SIG-M5 (cell line): Measurements from ENCODE around the gene OR4D11.
"Not testable (repeated sequence)": the region's sequence is repeated elsewhere in the genome, so short reads cannot be mapped to it uniquely, and the experiment has no call there.

Experiments used
- DNase-seq: peaks from one replicate; lab custom pipeline; 2025; lab: John Stamatoyannopoulos, UW

Gene OR4D11

DNA sequence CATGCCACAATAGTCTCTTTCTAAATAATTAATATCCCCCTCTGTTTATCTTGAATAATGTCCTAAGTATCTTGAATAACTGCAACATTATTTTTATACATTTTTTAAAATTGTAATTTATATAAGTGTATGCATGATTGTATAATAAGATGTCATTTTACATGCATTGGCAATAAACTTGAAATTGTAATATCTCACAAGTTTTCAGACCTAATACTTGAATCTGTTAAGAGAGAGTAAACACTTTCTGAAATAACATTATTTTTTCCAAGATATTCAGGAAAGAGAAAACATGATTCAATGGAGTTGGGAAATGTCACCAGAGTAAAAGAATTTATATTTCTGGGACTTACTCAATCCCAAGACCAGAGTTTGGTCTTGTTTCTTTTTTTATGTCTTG lies at the start of gene OR4D11:
Gene OR4D11, plus strand, starts transcription at position 301 of the 400 bp plus-strand sequence. Its CDS starts 0 bp downstream, at position 301.
- DNase-seq = no peak

DNA sequence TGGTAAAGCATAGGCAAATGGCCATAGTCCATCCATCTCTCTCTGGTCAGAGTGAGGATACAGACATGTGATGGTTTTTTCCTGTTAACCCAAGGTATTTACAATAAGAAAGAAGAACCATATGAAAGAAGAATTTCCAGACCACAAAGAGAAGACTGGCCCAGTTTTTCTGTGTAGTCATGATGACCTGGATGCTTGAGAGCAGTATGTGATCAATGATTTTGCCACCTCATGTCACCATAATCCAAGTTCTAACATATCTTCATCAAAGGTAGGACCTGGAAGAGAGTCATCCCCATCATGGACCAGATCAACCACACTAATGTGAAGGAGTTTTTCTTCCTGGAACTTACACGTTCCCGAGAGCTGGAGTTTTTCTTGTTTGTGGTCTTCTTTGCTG lies 46.7 kb upstream of the OR4D11 start, which contains the start of gene OR4D6:
Gene OR4D6, plus strand, starts transcription at position 301 of the 400 bp plus-strand sequence. Its CDS starts 0 bp downstream, at position 301.
- no peak for DNase-seq

DNA sequence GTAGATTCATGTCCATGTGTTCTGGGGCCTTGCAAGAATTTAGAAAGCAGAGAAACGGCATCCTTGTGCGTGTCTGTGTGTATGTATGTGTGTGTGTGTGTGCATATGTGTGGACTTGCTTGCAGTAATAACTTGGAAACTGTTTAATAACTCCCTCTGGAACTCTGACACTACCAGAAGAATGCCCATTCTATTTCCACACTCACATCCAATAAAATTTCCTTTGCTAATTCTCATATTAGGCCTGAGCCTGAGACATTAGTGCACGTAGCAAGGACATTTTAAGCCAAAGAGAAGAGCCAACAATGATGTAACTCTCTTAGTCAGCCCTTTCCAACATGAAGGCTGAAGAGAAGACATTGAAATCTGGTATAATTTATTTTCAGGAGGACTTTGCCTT lies 43.5 kb upstream of the OR4D11 start:
- no peak for DNase-seq

DNA sequence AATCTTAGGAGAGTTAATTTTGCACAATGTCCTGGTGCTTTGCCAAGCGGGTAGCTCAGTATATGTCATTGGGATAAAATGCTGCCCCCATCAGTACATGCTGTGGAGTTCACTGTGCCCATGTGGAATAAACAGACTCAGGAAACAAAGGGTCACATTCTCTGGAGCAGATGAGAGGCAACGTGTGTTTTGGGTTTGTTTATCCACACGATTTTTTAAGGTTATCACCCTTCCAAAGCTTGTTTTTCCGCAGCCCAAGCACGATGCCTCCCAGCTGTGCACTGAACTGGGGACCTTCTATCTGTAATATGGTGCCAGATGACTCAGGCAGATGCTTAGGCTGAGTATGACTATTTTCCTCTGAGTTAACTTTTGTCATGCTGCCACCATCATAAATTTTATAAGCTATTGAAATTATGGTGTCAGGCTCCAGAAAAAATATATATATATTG lies 40.2 kb upstream of the OR4D11 start:
- no peak for DNase-seq

DNA sequence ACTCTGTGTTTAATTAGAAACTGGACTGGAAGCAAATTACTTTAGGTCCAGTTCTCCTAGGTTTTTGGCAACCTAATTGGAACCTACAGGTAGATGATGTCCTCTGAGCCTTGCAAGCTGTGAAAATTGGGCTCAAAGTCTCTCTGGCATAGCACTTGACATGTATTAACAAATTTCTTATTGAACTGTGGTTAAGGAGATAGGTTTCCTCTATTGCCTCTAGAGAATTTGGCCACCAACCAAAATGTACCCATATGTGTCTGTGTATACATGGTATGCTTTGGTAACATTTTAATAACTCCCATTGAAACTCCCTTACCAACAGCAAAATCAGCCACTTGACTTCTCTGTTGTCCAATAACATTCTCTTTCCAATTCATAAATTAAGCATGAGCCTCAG lies 30.4 kb upstream of the OR4D11 start, which contains the start of gene OR4D10:
Gene OR4D10, plus strand, starts transcription at position 301 of the 400 bp plus-strand sequence. CDS start 4,115 bp downstream, outside the sequence.
- no peak for DNase-seq

DNA sequence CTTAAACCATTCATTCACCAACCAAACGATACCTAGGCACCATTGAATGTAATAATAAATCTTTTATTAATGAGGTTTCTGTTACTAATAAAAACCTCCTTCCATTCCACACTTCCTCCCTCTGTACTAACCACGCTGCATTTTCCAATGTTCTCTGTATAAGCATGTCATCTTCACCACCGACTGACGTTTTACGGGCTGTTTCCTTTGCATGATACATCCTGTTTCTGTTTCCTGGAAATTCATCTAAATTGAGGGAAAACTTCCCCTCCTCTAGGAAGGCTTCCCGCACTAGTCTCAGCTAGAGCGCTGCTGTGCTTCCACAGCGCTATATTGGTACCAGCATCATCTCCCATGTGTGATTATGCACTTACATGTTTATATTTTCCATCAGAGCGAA lies 28.2 kb upstream of the OR4D11 start:
- DNase-seq = no peak

DNA sequence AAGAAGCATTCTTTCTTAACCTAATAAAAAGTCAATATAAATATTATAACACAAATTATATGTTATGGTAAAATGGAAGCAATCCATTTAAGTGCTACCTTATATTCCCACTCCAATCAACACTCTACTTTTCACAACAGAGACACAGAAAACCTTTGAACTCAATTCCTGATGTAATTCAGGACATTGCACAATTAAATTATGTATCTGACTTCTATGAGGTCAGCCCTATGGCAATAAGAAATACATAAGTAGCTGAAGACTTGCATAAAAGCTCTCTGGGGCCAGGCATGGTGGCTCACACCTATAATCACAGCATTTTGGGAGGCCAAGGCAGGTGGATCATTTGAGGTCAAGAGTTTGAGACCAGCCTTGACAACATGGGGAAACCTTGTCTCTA lies 23.5 kb upstream of the OR4D11 start:
- DNase-seq = no peak

DNA sequence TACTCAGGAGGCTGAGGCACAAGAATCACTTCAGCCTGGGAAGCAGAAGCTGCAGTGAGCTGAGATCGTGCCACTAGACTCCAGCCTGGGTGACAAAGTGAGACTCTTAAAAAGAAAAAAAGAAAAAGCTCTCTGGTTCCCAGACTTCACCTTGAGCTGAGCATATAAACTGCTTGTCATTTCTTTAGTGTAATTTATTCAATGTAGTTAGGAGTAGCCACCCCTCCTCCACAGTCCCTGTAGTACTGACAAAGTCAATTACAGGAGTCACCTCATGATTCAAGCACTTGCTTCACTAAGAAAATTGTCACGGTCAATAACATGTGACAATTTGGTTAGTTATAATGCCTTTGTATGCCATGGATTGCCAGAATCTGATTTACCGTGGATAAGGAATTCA lies 23.0 kb upstream of the OR4D11 start:
- no peak for DNase-seq

DNA sequence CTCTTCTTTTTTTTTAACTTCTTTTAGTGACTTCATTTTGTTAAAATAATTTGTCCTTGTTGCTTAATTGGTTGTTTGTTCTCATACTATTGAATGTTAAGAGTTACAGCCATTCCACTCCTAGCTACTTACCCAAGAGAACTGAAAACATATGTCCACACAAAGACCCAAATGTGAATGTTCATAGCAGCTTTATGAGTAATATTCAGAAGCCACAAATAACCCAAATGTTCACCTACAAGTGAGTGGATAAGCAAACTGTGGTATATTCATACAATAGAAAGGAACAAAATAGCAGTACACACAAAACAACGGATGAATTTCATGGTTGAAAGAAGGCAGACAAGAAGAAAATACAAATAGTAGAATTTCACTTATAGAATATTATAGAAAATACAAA lies 1.4 kb upstream of the OR4D11 start:
- DNase-seq = no peak

DNA sequence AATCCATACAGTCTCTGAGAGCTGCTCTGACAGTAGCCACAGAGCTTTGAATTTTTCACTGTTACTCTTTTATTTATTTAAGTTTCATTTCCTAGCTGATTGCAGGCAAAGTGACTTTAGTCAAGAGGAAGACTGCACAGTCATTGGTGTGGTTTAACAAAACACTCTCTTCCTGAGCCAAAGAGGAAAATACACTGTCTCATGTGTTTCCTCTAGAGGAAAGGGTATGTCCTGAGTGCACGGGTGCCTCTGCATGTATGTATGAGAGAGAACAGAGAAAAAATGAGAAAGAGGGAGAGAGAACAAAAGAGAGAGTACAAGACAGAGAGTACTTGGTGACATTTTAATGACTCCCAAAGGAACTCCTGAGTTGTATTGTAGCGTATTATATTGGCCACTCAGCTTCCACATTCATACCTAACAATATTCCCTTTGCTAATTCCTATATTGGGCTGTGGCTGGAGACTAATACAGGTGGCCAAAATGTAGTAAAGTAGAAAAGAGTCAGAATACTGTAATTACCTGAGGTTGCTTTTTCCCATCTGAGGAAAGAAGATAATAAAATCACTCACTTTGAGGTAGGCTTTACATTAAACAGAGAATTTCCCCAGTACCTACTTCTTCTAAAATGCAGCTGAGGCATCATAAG lies 7.7 kb downstream of the OR4D11 start, which contains the start of gene OR4D9:
Gene OR4D9, plus strand, starts transcription at position 599 of the 649 bp plus-strand sequence. CDS start 3,374 bp downstream, outside the sequence.
- DNase-seq = no peak

DNA sequence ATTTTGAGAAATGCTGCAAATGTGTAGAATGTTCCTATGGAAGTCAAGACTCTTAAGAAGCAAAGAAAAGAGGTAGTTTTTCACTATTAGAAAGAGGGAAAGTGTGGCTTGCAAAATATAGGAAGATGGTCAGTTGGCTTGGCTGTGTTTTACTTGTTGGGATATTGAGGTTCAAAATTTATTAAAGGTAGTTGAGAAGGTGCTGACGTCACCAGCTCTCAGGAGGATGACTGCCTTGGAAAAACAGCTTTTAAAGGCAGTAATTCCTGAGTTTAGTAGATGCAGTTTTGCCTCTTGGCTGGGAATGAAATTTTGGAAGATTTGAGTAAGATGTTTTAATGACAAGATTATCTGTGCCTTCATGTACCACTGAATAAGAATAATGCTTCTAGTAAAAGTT lies 8.3 kb downstream of the OR4D11 start:
- DNase-seq = no peak

DNA sequence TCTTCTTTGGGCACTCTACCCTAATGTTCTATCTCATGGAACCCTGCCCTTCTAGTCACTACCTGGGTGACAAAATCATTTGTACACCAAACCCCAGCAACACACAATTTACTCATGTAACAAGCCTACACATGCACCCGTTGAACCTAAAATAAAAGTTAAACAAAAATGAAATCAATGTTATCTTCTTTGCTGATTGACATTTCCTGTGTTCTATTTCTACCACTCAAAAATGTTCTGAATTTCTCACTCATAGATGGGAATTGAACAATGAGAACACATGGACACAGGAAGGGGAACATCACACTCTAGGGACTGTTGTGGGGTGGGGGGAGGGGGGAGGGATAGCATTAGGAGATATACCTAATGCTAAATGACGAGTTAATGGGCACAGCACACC lies 16.8 kb downstream of the OR4D11 start:
- DNase-seq = not testable (repeated sequence)

DNA sequence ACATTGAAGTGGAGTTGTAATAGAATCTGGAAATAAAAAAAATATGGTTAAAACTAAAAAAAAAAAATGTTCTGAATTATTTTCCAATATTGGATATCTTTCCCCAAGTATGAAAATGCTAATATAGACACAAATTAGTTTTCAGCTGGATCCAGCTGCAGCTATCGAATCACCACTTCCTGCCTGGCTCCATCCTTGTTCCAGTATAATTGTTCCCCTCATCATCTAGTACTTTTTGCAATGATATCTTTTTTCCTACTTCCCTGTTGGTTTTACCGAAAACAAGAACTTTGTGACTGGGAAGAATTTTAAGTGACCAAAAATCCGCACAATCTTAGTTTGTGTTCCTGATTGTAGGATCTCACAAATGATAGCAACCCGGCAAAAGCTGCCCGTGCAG lies 17.4 kb downstream of the OR4D11 start:
- DNase-seq = no peak

DNA sequence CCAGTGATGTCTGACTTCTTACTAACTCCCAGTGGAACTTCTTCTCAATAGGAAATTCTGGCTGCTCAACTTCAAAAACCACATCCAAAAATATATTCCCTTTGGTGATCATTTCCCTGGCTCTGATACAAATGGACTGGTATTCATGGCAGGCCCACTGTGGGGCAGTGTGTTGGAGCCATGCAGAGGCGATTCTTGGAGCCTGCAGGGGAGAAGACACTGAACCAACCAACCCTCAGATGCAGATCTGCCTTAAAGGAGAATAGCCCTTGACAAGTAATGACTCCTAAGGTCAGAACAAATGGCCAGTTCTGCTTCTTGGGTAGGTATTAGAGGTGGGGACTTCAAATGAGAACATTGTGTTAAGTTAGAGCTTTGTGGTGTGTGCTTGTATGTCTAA lies 20.2 kb downstream of the OR4D11 start:
- no peak for DNase-seq

DNA sequence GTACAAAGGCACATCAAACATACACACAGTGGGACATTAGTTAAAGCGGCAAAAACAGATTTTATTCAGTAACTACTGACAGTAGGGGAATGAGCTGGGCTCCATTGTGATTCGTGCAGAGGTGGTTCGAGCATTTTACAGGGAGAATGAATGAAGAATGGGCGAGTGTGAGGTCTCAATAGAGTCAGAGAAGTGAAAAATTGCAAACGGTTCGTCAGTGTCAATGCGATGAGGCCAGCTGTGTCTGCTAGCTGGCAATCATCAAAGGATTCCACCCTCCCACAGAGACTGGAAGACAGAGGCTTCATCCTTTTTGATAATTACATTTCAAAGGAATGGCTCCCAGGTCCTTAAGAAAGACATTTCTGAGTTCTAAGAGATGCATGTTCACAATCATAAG lies 25.3 kb downstream of the OR4D11 start:
- no peak for DNase-seq

DNA sequence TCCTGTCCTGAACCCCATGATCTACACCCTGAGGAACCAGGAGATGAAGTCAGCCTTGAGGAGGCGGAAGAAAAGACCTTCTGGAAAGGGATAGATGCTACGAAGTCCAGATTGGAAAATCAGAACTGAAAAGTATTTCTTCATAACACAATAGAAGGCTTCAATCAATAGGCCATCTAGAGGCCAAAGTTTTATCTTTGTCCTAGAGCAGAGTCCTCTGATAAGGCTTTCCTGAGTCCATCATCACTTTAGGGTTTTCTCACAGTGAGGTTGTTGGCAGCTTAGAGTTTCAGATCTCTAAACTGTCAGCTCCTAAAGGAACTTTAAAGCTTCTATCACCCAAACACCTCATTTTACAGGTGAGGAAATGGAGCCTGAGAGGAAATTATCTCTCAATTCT lies 29.2 kb downstream of the OR4D11 start:
- DNase-seq = no peak

DNA sequence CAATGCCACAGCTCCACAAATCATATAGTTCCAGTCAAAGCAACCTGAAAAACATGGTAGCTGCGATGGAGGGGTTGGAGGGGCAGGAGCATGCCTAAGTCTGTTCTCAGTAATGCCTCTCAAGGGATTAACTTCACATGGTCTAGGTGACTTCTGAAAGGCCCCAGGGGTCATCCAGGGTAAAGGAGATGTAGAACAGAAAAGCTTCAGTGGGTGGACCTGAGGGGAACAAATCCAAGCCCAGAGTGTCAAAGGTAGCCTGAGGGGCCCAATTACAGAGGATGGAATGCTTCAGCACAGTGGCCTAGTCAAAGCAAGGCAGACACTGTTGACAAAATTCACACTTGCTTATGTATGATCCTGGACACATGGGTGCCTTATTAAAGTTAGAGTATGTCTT lies 31.3 kb downstream of the OR4D11 start:
- DNase-seq = no peak

DNA sequence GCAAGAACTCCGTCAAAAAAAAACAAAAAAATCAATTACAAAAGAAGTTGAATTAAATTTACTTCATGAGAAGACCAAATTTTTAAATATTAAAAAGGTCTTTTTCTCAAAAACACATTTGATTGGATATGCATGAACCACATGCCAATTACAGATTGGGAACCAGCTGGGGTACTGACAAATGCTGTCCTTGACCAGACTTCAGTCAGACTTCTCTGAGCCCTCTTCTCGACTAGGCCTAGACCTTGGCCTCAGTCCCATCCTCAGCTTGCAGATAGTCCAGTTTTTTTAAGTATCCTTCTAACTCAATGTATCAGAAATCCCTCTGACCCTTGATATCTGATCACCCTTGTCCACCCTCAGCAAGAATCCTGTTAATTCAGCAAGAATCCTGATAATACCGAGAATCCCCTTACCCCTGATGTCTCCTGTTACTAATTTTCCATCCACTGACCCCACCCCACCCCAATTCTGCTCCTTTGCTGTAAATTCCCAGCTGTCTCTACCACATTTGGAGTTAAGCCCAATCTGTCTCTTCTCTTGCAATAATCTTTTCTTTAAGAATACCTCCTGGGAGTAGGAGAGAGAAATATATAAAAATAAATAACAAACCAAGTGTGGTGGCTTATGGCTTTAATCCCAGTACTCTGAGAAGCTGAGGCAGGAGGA lies 38.9 kb downstream of the OR4D11 start:
- no peak for DNase-seq

DNA sequence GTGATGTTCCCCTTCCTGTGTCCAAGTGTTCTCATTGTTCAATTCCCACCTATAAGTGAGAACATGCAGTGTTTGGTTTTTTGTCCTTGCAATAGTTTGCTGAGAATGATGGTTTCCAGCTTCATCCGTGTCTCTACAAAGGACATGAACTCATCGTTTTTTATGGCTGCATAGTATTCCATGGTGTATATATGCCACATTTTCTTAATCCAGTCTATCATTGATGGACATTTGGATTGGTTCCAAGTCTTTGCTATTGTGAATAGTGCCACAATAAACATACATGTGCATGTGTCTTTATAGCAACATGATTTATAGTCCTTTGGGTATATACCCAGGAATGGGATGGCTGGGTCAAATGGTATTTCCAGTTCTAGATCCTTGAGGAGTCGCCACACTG lies 40.3 kb downstream of the OR4D11 start:
- DNase-seq = not testable (repeated sequence)

DNA sequence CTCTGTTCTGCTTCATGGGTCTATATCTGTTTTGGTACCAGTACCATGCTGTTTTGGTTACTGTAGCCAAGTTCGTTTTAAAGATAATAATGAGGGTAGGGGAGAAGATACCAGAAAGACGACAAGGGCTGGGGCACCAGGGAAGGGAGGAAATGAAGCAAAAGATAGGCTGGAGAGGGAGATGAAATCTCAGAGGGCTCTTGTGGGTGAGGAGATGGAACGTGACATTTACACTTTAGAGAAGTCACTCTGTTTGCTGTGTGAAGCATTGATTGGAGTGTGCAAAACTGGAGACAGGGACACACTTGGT lies 41.4 kb downstream of the OR4D11 start:
- no peak for DNase-seq

DNA sequence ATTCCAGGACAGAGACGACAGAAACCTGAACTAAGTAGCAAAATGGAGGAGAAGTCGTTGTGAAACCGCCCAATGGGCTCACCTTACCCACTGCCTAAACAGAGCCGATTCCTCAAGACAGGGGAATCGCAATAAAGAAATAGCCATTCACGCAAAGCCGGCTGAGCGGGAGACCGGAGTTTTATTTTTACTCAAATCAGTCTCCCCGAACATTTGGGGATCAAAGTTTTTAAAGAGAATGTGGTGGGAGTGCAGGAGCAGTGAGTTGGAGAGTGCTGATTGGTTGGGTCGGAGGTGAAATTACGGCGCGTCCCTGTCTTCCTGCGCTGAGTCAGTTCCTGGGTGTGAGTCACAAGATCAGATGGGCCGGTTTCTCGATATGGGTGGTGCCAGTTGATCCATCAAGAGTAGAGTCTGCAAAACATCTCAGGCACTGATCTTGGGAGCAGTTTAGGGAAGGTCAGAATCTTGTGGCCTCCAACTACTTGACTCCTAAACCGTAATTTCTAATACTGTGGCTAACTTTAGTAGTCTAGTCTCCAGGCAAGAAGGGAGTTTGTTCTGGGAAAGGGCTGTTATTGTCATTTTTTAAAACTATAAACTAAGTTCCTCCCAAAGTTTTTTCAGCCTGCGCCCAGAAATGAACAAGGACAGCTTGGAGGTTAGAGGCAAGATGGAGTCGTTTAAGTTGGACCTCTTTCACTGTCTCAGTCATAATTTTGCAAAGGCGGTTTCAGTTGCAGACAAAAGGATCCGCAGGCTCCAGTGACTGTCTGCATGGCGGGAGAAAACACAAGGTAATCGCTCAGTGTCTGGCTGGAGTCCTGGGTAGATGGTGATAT lies 42.0 kb downstream of the OR4D11 start:
- no peak for DNase-seq

DNA sequence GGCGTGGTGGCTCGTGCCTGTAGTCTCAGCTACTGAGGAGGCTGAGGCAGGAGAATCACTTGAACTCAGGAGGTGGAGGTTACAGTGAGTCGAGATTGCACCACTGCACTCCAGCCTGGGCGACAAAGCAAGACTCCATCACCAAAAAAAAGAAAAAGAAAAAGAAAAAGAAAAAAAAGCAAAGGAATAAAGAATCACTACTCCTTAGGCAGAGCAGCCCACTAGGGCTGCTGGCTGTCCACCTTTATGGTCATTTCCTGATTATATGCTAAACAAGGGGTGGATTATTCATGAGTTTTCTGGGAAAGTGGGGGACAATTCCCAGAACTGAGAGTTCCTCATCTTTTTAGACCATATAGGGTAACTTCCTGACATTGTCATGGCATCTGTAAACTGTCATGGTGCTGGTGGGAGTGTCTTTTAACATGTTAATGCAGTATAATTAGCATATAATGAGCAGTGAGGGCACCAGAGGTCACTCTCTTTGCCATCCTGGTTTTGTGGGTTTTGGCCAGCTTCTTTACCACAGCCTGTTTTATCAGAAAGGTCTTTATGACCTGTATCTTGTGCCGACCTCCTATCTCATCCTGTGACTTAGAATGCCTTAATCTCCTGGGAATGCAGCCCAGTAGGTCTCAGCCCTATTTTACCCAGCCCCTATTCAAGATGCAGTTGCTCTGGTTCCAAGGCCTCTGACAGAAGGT lies 44.4 kb downstream of the OR4D11 start:
- DNase-seq = not testable (repeated sequence)
